ENCODE results near the gene CHAF1A. TPM values are rescaled to one million over a fixed set of nuclear protein-coding genes. Genes with fewer than 3 reads are reported as not detected.

CHAF1A gene
- total and polyA plus RNA-seq, 10 donors, result 3.8 to 17.9 (median 10.0) TPM

DNA sequence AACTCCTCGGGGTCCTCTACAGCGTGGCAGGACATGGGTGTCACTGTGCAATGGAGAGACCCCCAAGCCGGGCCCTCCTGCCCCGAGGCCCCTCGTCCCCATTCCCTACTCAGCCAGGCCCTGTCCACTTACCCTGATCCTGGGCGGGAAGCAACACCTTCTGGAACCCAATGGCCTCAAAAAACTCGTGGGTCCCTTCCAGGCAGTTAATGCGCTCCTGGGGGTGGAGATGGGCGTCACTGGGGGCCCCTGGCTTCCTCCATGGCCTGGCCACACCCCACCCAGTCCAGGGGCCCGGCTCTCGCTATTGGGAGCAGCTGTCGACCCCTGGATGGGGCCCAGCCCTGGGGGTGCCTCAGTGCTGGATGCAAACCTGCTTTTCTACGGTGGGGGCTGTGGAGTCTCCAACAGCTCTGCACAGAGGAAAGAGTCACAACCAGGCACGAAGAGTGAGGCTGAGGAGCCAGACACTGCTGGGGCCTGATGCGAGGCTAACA is 44.3 kb downstream of the CHAF1A start:
- Histone ChIP-seq H3K36me3 (peaks cover 6 to 90% (median 79%) of the 10 kb centered on the region in 6 donors), H3K27me3 (replicated peaks in 1 of 7) (no peaks in the 10 kb centered on the region), H3K4me1 (peaks cover 0 to 10% (median 3%) of the 10 kb centered on the region in 6 donors), H3K4me3 (no peak overlapping the region), H3K27ac (no peak overlapping the region), H3K9me3 (no peaks in the 10 kb centered on the region)
- TF ChIP-seq POLR2A (IDR thresholded peaks at IDR 0.05), result no peak
- TF ChIP-seq, protein P1, sequence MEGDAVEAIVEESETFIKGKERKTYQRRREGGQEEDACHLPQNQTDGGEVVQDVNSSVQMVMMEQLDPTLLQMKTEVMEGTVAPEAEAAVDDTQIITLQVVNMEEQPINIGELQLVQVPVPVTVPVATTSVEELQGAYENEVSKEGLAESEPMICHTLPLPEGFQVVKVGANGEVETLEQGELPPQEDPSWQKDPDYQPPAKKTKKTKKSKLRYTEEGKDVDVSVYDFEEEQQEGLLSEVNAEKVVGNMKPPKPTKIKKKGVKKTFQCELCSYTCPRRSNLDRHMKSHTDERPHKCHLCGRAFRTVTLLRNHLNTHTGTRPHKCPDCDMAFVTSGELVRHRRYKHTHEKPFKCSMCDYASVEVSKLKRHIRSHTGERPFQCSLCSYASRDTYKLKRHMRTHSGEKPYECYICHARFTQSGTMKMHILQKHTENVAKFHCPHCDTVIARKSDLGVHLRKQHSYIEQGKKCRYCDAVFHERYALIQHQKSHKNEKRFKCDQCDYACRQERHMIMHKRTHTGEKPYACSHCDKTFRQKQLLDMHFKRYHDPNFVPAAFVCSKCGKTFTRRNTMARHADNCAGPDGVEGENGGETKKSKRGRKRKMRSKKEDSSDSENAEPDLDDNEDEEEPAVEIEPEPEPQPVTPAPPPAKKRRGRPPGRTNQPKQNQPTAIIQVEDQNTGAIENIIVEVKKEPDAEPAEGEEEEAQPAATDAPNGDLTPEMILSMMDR (IDR thresholded peaks at IDR 0.05 in 8 of 11, conservative IDR thresholded peaks at IDR 0.05 in 3 of 11), result no peak
- TF ChIP-seq POLR2AphosphoS5 (IDR thresholded peaks at IDR 0.05), result no peak
- 85 to 89% (median 86%) methylated on average over 9 to 15 of the region's 15 CpGs for WGBS, 5 donors
- DNase-seq, result no peak
- intact Hi-C loops (cut with DNase I; ENCODE audit: low total_unique reads), result no loop called here

DNA sequence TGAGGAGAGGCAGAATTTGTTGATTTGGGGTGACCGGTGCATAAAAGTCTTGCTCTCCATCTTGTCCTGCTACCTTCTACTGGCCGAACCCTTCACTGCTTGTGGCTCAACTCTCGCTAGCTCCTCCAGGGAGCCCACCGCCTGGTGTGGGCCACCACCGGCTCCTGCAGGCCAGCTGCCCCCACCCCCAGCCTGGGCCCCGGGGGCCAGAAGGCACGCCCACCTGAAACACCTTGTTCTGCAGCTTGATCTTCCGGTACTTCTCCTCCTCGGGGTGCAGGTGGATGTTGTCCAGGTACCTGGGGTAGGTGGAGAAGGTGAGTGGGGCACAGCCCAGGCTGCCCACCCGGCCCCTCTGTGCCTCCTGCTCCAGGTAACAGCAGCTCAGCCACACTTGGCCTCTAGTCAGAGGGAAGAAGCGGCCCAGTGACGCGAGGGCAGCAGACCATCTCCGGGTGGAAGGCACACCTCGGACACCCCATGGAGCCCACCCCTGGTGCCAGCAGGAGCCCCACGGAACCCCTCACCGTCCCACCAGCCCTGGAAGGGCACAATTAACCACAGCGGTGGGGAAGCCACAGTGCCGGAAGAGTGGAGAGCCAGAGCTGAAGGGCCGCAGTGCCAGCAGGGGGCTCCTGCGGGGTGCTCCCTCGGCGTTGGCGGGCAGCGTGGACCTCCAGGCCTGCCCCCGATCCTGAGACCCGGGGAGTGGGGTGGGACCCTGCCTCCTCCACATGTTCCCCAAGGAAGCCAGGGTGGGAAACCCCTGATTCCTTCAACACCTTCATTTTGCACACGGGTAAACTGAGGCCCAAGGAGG is 45.1 kb downstream of the CHAF1A start:
- H3K36me3 ChIP-seq, result peaks cover 6 to 98% (median 87%) of the 10 kb centered on the region in 6 donors
- WGBS, 5 donors, result 92 to 98% (median 93%) methylated on average over 21 to 28 of the region's 28 CpGs
- no peaks in the 10 kb centered on the region for H3K9me3 ChIP-seq
- no peak overlapping the region for H3K4me3 ChIP-seq
- H3K27ac ChIP-seq, result no peak overlapping the region
- no peak for DNase-seq
- H3K4me1 ChIP-seq, result peaks cover 0 to 7% (median 1%) of the 10 kb centered on the region in 6 donors
- no peaks in the 10 kb centered on the region for H3K27me3 ChIP-seq (replicated peaks in 1 of 7)
- TF ChIP-seq POLR2AphosphoS5 (IDR thresholded peaks at IDR 0.05) (peak in 1 of 3 donors; percentile 16), POLR2A (IDR thresholded peaks at IDR 0.05) (no peak)
- TF ChIP-seq, protein P1 (IDR thresholded peaks at IDR 0.05 in 8 of 11, conservative IDR thresholded peaks at IDR 0.05 in 3 of 11), result no peak
- intact Hi-C loops (cut with DNase I; ENCODE audit: low total_unique reads), result no loop called here

GRCh38 chr19:4448147-4448985 is 45.9 kb downstream of the CHAF1A start:
- Histone ChIP-seq H3K4me1 (no peaks in the 10 kb centered on the region), H3K27ac (no peak overlapping the region), H3K27me3 (replicated peaks in 1 of 7) (no peaks in the 10 kb centered on the region), H3K36me3 (peaks cover 9 to 100% (median 95%) of the 10 kb centered on the region in 6 donors), H3K4me3 (no peak overlapping the region), H3K9me3 (no peaks in the 10 kb centered on the region)
- TF ChIP-seq POLR2A (IDR thresholded peaks at IDR 0.05), result no peak
- TF ChIP-seq, protein P1 (IDR thresholded peaks at IDR 0.05 in 8 of 11, conservative IDR thresholded peaks at IDR 0.05 in 3 of 11), result no peak
- intact Hi-C loops (cut with DNase I; ENCODE audit: low total_unique reads), result no loop called here
- WGBS, 5 donors, result 83 to 88% (median 85%) methylated on average over 21 to 30 of the region's 30 CpGs
- DNase-seq, result no peak
